ENCODE results near the gene ADARB2.

DNA sequence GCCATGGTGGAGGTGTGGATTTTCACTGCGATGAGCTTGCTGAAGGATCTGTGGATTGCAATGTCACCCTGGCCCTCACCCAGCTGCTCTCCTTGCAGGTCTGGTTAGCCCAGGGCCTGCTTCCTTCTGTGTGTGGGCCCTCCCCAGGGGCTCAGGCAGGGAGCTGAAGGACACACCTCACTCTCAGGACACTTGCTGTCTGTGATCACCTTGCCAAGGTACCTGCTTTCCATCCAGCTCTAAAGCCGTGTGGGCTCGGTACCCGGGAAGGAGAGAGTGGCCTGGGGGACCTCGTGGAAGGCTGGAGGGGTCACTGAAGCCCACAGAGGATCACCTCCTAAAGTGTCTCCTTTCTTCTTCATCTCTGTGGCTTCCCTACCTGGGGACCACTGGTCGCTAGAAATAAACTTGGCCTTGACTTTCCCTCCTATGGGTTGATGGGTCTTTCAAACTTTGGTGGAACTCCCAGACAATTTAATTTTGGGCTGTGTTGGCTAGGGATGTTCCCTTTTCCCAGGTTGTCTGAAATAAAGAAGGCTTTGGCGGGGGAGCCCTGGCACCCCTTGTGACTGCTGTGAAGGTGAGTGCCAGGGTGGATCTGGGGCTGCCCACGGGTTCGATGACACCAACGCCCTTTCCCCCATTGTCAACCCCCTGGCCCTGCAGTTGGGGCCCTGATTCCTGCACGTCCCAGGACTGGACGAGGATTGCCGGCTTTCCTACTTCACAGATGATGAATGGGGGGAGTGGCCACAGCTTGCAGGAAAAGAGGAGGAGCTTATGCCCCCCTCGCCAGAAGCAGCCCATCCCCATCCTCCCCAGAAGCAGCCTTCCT, 331.0 kb downstream of the ADARB2 start:
- TF ChIP-seq POLR2AphosphoS5 (IDR thresholded peaks at IDR 0.05; ENCODE audit: low read depth, low read length) (no peak), TAF1 (IDR thresholded peaks at IDR 0.05; ENCODE audit: low read depth, low read length) (no peak), POU2F2 (IDR thresholded peaks at IDR 0.05; ENCODE audit: low read depth, low read length) (no peak), POLR2A (IDR thresholded peaks at IDR 0.05; ENCODE audit: low read depth, low read length) (no peak)
